K562 (cell line): Measurements from ENCODE around the gene CEBPB. TPM values are rescaled to one million over a fixed set of nuclear protein-coding genes. Genes with fewer than 3 reads are reported as not detected.

Experiments
- ARID1B ChIP-seq: fragments of 450-650 bp; IDR thresholded peaks from 2 replicates; pipeline ENCODE4 v1.6.1; 2016; ENCODE audit warnings: antibody characterized with exemption, mild to moderate bottlenecking, inconsistent platforms
- CTBP1 ChIP-seq: fragments of 450-650 bp; IDR thresholded peaks from 2 replicates; pipeline ENCODE4 v1.6.1; 2016; ENCODE audit warnings: borderline replicate concordance
- E4F1 ChIP-seq: fragments of 250-450 bp; sonication (Bioruptor Pico); IDR thresholded peaks from 2 replicates; pipeline ENCODE4 v1.5.0; 2021; ENCODE audit warnings: mild to moderate bottlenecking, borderline replicate concordance
- EHMT2 ChIP-seq: fragments of 450-650 bp; IDR thresholded peaks from 2 replicates; pipeline ENCODE4 v1.6.1; 2018; ENCODE audit warnings: antibody characterized with exemption
- ESRRA ChIP-seq: fragments of 450-650 bp; IDR thresholded peaks from 2 replicates; pipeline ENCODE4 v1.6.1; 2014; ENCODE audit warnings: low read depth, mild to moderate bottlenecking, moderate library complexity, borderline replicate concordance
- ETS1 ChIP-seq: conservative IDR thresholded peaks from 2 replicates; pipeline ENCODE4 v1.6.1; 2011; ENCODE audit warnings: low read depth, mild to moderate bottlenecking, low read length; ENCODE audit not compliant: control insufficient read depth
- ETV1 ChIP-seq: fragments of 450-650 bp; conservative IDR thresholded peaks from 2 replicates; pipeline ENCODE4 v1.6.1; 2016; ENCODE audit warnings: missing genetic modification characterization, control low read depth, low read depth, missing compliant biosample characterization
- FOS ChIP-seq: IDR thresholded peaks from 3 replicates; pipeline ENCODE4 v1.6.1; 2011; ENCODE audit not compliant: insufficient read length; ENCODE audit errors: extremely low read depth
- GABPB1 ChIP-seq: sonication (generic); formaldehyde crosslinking; IDR thresholded peaks from 2 replicates; pipeline ENCODE4 v1.8.0; 2022; ENCODE audit warnings: mild to moderate bottlenecking, missing genetic modification reagents
- KDM1A ChIP-seq, 2 experiments: fragments of 450-650 bp; IDR thresholded peaks; 2 replicates each; pipeline ENCODE4 v1.6.1; 2016; ENCODE audit warnings: mild to moderate bottlenecking in 2 of 2
- MED1 ChIP-seq: sonication (generic); formaldehyde crosslinking; IDR thresholded peaks from 2 replicates; pipeline ENCODE4 v1.8.1; 2023; ENCODE audit warnings: missing genetic modification reagents, borderline replicate concordance
- MTA2 ChIP-seq: fragments of 450-650 bp; IDR thresholded peaks from 2 replicates; pipeline ENCODE4 v1.6.1; 2016; ENCODE audit warnings: low read depth
- NCOA2 ChIP-seq, 2 experiments: fragments of 450-650 bp; IDR thresholded peaks; 2 replicates each; pipeline ENCODE4 v1.6.1; 2018; ENCODE audit warnings: mild to moderate bottlenecking in 2 of 2, moderate library complexity in 1 of 2; ENCODE audit not compliant: partially characterized antibody in 2 of 2
- NFYB ChIP-seq: IDR thresholded peaks from 2 replicates; pipeline ENCODE4 v1.6.1; 2011; ENCODE audit warnings: mild to moderate bottlenecking, moderate library complexity; ENCODE audit not compliant: insufficient read length; ENCODE audit errors: extremely low read depth
- PHTF2 ChIP-seq: fragments of 250-450 bp; sonication (Bioruptor Pico); IDR thresholded peaks from 2 replicates; pipeline ENCODE4 v1.5.0; 2021; ENCODE audit warnings: mild to moderate bottlenecking
- PRPF4 ChIP-seq: fragments of 200-400 bp; formaldehyde crosslinking; IDR thresholded peaks from one replicate; pipeline ENCODE4 v1.6.1; 2017; ENCODE audit warnings: low read length, low read depth, mild to moderate bottlenecking; ENCODE audit not compliant: insufficient read depth, poor library complexity, severe bottlenecking
- RBM22 ChIP-seq: fragments of 200-400 bp; formaldehyde crosslinking; IDR thresholded peaks from 2 replicates; pipeline ENCODE4 v1.6.1; 2018; ENCODE audit warnings: low read length, low read depth; ENCODE audit not compliant: poor library complexity, severe bottlenecking
- RFX5 ChIP-seq: IDR thresholded peaks from 2 replicates; pipeline ENCODE4 v1.6.1; 2011; ENCODE audit warnings: low read depth, mild to moderate bottlenecking, improper control_type of control experiment, low read length
- RNF2 ChIP-seq: sonication (generic); IDR thresholded peaks from 2 replicates; pipeline ENCODE4 v1.6.1; 2016
- SMAD4 ChIP-seq: fragments of 250-450 bp; sonication (Bioruptor Pico); conservative IDR thresholded peaks from 2 replicates; pipeline ENCODE4 v1.8.0; 2021; ENCODE audit warnings: inconsistent platforms, mild to moderate bottlenecking, moderate library complexity
- STAT5A ChIP-seq: IDR thresholded peaks from 2 replicates; pipeline ENCODE4 v1.6.1; 2012; ENCODE audit warnings: low read length, inconsistent platforms, borderline replicate concordance
- XRCC5 ChIP-seq: fragments of 200-400 bp; formaldehyde crosslinking; IDR thresholded peaks from 2 replicates; pipeline ENCODE4 v1.6.1; 2017; ENCODE audit warnings: low read depth, mild to moderate bottlenecking, low read length
- ZEB2 ChIP-seq: fragments of 450-650 bp; IDR thresholded peaks from 2 replicates; pipeline ENCODE4 v1.6.1; 2016
- ZFP1 ChIP-seq: fragments of 450-650 bp; formaldehyde crosslinking; IDR thresholded peaks from 2 replicates; pipeline ENCODE4 v1.4.0; 2020; ENCODE audit warnings: mild to moderate bottlenecking, mixed read lengths
- ZNF449 ChIP-seq: fragments of 250-450 bp; sonication (Bioruptor Pico); IDR thresholded peaks from 2 replicates; pipeline ENCODE4 v1.8.0; 2022; ENCODE audit warnings: moderate library complexity, mild to moderate bottlenecking, inconsistent platforms
- ZNF583 ChIP-seq: fragments of 250-450 bp; sonication (Bioruptor Pico); IDR thresholded peaks from 2 replicates; pipeline ENCODE4 v1.4.0; 2020
- polyA plus RNA-seq, 8 experiments: library from polyadenylated mRNA; depleted of rRNA in 4 of 8; stranded (reverse) in 5 of 8; unstranded in 3 of 8; fragments of >200 nt; fragmentation: Nextera tagmentation in 2 of 8; fragmentation: Illumina TruSeq in 1 of 8; extraction: Ambion mirVana in 2 of 8; extraction: Trizol in 1 of 8; gene quantifications; 2 replicates each; pipeline versions ENCODE4 v1.2.1 to v1.2.3, GENCODE V29; 2011 to 2014; ENCODE audit warnings: inconsistent platforms in 1 of 8, missing spikeins in 1 of 8
- total RNA-seq, 7 experiments: library from RNA; depleted of rRNA in 6 of 7; stranded (reverse); fragments of >200 nt in 6 of 7; fragmentation: Illumina TruSeq in 2 of 7; extraction: Trizol in 2 of 7; gene quantifications; 2 replicates each; pipeline versions ENCODE4 v1.2.1 to v1.2.3, GENCODE V29; 2011 to 2021; ENCODE audit warnings: low replicate concordance in 1 of 7

CEBPB gene
- total and polyA plus RNA-seq, 9 of the 15 experiments (the other 6 are each of a cell fraction or from before 2014, with no cell fraction given): 1.2 to 72.6 (median 7.8) TPM

GRCh38 chr20:50197463-50198179, 7.0 kb downstream of the CEBPB start (continued):
- TF ChIP-seq ETS1: 0 out of 2 replicates have a peak, but pooled peaks have one; percentile 14
- peak; percentile 29; the same call in 1 of the 2 replicates for TF ChIP-seq CTBP1
- TF ChIP-seq MED1 (CRISPR knock-in tag): no peak
- TF ChIP-seq STAT5A: peak; percentile 56; the same call in 1 of the 2 replicates
- TF ChIP-seq NCOA2 (IDR thresholded peaks at IDR 0.05; ENCODE audit: partially characterized antibody in 2 of 2): no peak
- TF ChIP-seq ZNF449 (CRISPR knock-in tag): no peak
- no peak for TF ChIP-seq ZFP1 (CRISPR knock-in tag)
- no peak for TF ChIP-seq GABPB1 (CRISPR knock-in tag)
- peak; percentile 38; the same call in 1 of the 2 replicates for TF ChIP-seq SMAD4 (CRISPR knock-in tag)
- TF ChIP-seq FOS: no peak
- no peak for TF ChIP-seq ETV1 (tag)
- no peak for TF ChIP-seq NFYB
- TF ChIP-seq ZEB2: peak; percentile 44; the same call in 1 of the 2 replicates
- peak; percentile 60; the same call in 1 of the 2 replicates for TF ChIP-seq RNF2
- no peak for TF ChIP-seq XRCC5
- TF ChIP-seq RFX5: no peak
- TF ChIP-seq PRPF4: no peak
- TF ChIP-seq RBM22: no peak
- peak; percentile 64 to 65; a peak in 3 of 4 replicates for TF ChIP-seq KDM1A (IDR thresholded peaks at IDR 0.05)
- no peak for TF ChIP-seq PHTF2 (CRISPR knock-in tag)
- no peak for TF ChIP-seq E4F1 (CRISPR knock-in tag)
- peak; percentile 25; the same call in 1 of the 2 replicates for TF ChIP-seq ESRRA
- peak; percentile 84 for TF ChIP-seq ARID1B
- TF ChIP-seq ZNF583 (CRISPR knock-in tag): no peak
- TF ChIP-seq MTA2: peak; percentile 59; the same call in 1 of the 2 replicates
- TF ChIP-seq EHMT2: no peak
